Measurements from ENCODE around the gene COL6A3.

Gene COL6A3

GRCh38 chr2:237343993-237344392 is 70.0 kb downstream of the COL6A3 start:
- DNase-seq: no peak

- DNase-seq: no peak
Observed at GRCh38 chr2:237341872-237342271, 72.1 kb downstream of the COL6A3 start.

GRCh38 chr2:237337586-237337985 is 76.4 kb downstream of the COL6A3 start:
- DNase-seq: no peak

GRCh38 chr2:237336131-237336530 is 77.8 kb downstream of the COL6A3 start:
- DNase-seq: no peak

GRCh38 chr2:237333748-237334147 is 80.2 kb downstream of the COL6A3 start:
- no peak for DNase-seq

GRCh38 chr2:237330541-237330940 is 83.4 kb downstream of the COL6A3 start:
- no peak for DNase-seq

- no peak for DNase-seq
Observed at GRCh38 chr2:237327175-237327950, 86.6 kb downstream of the COL6A3 start.

- no peak for DNase-seq
Observed at GRCh38 chr2:237326266-237327171, 87.4 kb downstream of the COL6A3 start.

GRCh38 chr2:237324837-237325236 is 89.1 kb downstream of the COL6A3 start:
- DNase-seq: no peak

- no peak for DNase-seq
Observed at GRCh38 chr2:237324405-237324831, 89.5 kb downstream of the COL6A3 start.

GRCh38 chr2:237323656-237324055 is 90.3 kb downstream of the COL6A3 start:
- DNase-seq: no peak

GRCh38 chr2:237322564-237322963 is 91.4 kb downstream of the COL6A3 start:
- no peak for DNase-seq

- DNase-seq: no peak
Observed at GRCh38 chr2:237321746-237322145, 92.2 kb downstream of the COL6A3 start.

- DNase-seq: no peak
Observed at GRCh38 chr2:237320801-237321560, 93.0 kb downstream of the COL6A3 start.

- DNase-seq: no peak
Observed at GRCh38 chr2:237319887-237320286, 94.1 kb downstream of the COL6A3 start.

GRCh38 chr2:237319086-237319820 is 94.7 kb downstream of the COL6A3 start:
- no peak for DNase-seq

- DNase-seq: no peak
Observed at GRCh38 chr2:237316339-237316738, 97.6 kb downstream of the COL6A3 start.

GRCh38 chr2:237315829-237316225 is 98.1 kb downstream of the COL6A3 start:
- no peak for DNase-seq

- DNase-seq: no peak
Observed at GRCh38 chr2:237315170-237315828, 98.7 kb downstream of the COL6A3 start.

GRCh38 chr2:237314681-237315080 is 99.3 kb downstream of the COL6A3 start:
- no peak for DNase-seq

GRCh38 chr2:237314198-237314597 is 99.8 kb downstream of the COL6A3 start:
- no peak for DNase-seq

All from NK-92 treated with Interleukin-12 subunit alpha and Interleukin-12 subunit beta, amount 100 ng/mL, for 24 hours (cell line).